ENCODE results near the gene ACTR10. TPM values are rescaled to one million over a fixed set of nuclear protein-coding genes. Genes with fewer than 3 reads are reported as not detected.

The ACTR10 gene
- total RNA-seq, 1 experiment from 2014 or later, result 39.6 TPM

- ATAC-seq, result no peak
- Histone ChIP-seq H3K4me1 (ENCODE audit: control insufficient read depth in 1 of 2, insufficient read depth in 2 of 2, low read length in 2 of 2) (no peaks in the 10 kb centered on the region), H3K9ac (ENCODE audit: low read length) (no peak overlapping the region), H3K27me3 (ENCODE audit: insufficient read depth, low read length) (no peaks in the 10 kb centered on the region), H3K27ac (ENCODE audit: low read depth, low read length) (no peak overlapping the region), H4K20me1 (ENCODE audit: insufficient read depth) (no peaks in the 10 kb centered on the region), H3K36me3 (ENCODE audit: control insufficient read depth in 1 of 2, insufficient read depth in 2 of 2, low read length in 2 of 2) (no peaks in the 10 kb centered on the region), H3K9me3 (ENCODE audit: control insufficient read depth in 1 of 2, insufficient read depth in 1 of 2, low read depth in 1 of 2, low read length in 2 of 2) (no peaks in the 10 kb centered on the region), H2AFZ (ENCODE audit: low read depth, low read length, poor library complexity, severe bottlenecking) (no peak overlapping the region), H3K4me3 (replicated peaks in 1 of 2; ENCODE audit: low read depth in 1 of 2, low read length in 2 of 2) (no peak overlapping the region), H3K4me2 (ENCODE audit: low read length) (no peak overlapping the region), H3K79me2 (ENCODE audit: insufficient read depth, low read length) (no peaks in the 10 kb centered on the region), H3K9me2 (ENCODE audit: insufficient read depth) (no peaks in the 10 kb centered on the region)
- RAD21 ChIA-PET (ENCODE audit: low non-redundant PET in 1 of 2, low total read pairs in 2 of 2, uncharacterized antibody in 2 of 2, unreplicated experiment in 2 of 2), result no interaction called here
- no peak for DNase-seq (ENCODE audit: low read depth, low spot score)
- CTCF ChIA-PET, result no interaction called here
- intact Hi-C loops (cut with micrococcal nuclease), result no loop called here
- no TSS peak for BruUV-seq (replicated peaks)
- TF ChIP-seq SP1 (IDR thresholded peaks at IDR 0.05; ENCODE audit: low read depth) (no peak), POLR2A (IDR thresholded peaks at IDR 0.05; ENCODE audit: borderline replicate concordance, extremely low read depth, insufficient read depth, insufficient read length) (no peak), SIN3A (IDR thresholded peaks at IDR 0.05; ENCODE audit: low read depth) (no peak), EZH2phosphoT487 (IDR thresholded peaks at IDR 0.05; ENCODE audit: borderline replicate concordance) (no peak), SRF (IDR thresholded peaks at IDR 0.05; ENCODE audit: low read depth) (no peak), EZH2 (IDR thresholded peaks at IDR 0.05) (no peak), YY1 (IDR thresholded peaks at IDR 0.05; ENCODE audit: extremely low read depth, insufficient replicate concordance, low read depth, low read length) (no peak), EGR1 (IDR thresholded peaks at IDR 0.05; ENCODE audit: low read depth) (no peak)
- TF ChIP-seq, protein P1, sequence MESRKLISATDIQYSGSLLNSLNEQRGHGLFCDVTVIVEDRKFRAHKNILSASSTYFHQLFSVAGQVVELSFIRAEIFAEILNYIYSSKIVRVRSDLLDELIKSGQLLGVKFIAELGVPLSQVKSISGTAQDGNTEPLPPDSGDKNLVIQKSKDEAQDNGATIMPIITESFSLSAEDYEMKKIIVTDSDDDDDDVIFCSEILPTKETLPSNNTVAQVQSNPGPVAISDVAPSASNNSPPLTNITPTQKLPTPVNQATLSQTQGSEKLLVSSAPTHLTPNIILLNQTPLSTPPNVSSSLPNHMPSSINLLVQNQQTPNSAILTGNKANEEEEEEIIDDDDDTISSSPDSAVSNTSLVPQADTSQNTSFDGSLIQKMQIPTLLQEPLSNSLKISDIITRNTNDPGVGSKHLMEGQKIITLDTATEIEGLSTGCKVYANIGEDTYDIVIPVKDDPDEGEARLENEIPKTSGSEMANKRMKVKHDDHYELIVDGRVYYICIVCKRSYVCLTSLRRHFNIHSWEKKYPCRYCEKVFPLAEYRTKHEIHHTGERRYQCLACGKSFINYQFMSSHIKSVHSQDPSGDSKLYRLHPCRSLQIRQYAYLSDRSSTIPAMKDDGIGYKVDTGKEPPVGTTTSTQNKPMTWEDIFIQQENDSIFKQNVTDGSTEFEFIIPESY (IDR thresholded peaks at IDR 0.05; ENCODE audit: extremely low read depth, insufficient replicate concordance, low read length), result no peak
- POLR2A ChIA-PET, result no interaction called here
These were observed 6.4 kb upstream of the ACTR10 start for GRCh38 chr14:58193542-58193941.

DNA sequence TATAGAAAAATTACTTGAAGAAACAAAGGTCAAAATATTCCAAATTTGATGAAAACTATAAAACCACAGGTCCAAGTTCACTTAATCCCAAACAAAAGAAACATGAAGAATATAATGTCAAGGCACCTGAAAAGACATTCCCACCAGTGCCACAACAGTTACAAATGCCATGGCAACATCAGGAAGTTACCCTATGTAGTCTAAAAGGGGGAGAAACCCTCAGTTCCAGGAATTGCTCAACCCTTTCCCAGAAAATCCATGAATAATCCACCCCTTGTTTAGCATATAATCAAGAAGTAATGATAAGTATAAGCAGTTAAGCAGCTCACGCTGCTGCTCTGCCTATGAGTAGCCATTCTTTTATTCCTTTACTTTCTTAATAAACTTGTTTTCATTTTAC, 3.8 kb upstream of the ACTR10 start:
- Histone ChIP-seq H3K27ac (ENCODE audit: low read depth, low read length) (no peak overlapping the region), H3K27me3 (ENCODE audit: insufficient read depth, low read length) (no peaks in the 10 kb centered on the region), H3K4me1 (ENCODE audit: control insufficient read depth in 1 of 2, insufficient read depth in 2 of 2, low read length in 2 of 2) (peaks cover 5 to 13% of the 10 kb centered on the region in 2 experiments; a peak in 3 of 4 replicates), H3K79me2 (ENCODE audit: insufficient read depth, low read length) (peaks cover 12% of the 10 kb centered on the region), H3K4me3 (replicated peaks in 1 of 2; ENCODE audit: low read depth in 1 of 2, low read length in 2 of 2) (no peak overlapping the region), H4K20me1 (ENCODE audit: insufficient read depth) (no peaks in the 10 kb centered on the region), H2AFZ (ENCODE audit: low read depth, low read length, poor library complexity, severe bottlenecking) (no peak overlapping the region), H3K9me3 (ENCODE audit: control insufficient read depth in 1 of 2, insufficient read depth in 1 of 2, low read depth in 1 of 2, low read length in 2 of 2) (no peaks in the 10 kb centered on the region), H3K36me3 (ENCODE audit: control insufficient read depth in 1 of 2, insufficient read depth in 2 of 2, low read length in 2 of 2) (peaks cover 0 to 3% of the 10 kb centered on the region in 2 experiments; a peak in 1 of 4 replicates), H3K9ac (ENCODE audit: low read length) (no peak overlapping the region), H3K9me2 (ENCODE audit: insufficient read depth) (no peaks in the 10 kb centered on the region), H3K4me2 (ENCODE audit: low read length) (no peak overlapping the region)
- DNase-seq (ENCODE audit: low read depth, low spot score) (no peak), ATAC-seq (no peak)
- BruUV-seq (replicated peaks), result no TSS peak
- ChIA-PET RAD21 (ENCODE audit: low non-redundant PET in 1 of 2, low total read pairs in 2 of 2, uncharacterized antibody in 2 of 2, unreplicated experiment in 2 of 2) (no interaction called here), CTCF (no interaction called here), POLR2A (no interaction called here)
- intact Hi-C loops (cut with micrococcal nuclease), result no loop called here
- TF ChIP-seq POLR2AphosphoS5 (IDR thresholded peaks at IDR 0.05; ENCODE audit: low read depth, low read length), result no peak
- TF ChIP-seq CEBPB (IDR thresholded peaks at IDR 0.05; ENCODE audit: low read depth), result no peak
- no peak for TF ChIP-seq REST (IDR thresholded peaks at IDR 0.05; ENCODE audit: low read depth)
- TF ChIP-seq, protein P2, sequence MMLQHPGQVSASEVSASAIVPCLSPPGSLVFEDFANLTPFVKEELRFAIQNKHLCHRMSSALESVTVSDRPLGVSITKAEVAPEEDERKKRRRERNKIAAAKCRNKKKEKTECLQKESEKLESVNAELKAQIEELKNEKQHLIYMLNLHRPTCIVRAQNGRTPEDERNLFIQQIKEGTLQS (IDR thresholded peaks at IDR 0.05), result no peak
- no peak for TF ChIP-seq FOSL1 (IDR thresholded peaks at IDR 0.05; ENCODE audit: low read depth)
- TF ChIP-seq POLR2A (IDR thresholded peaks at IDR 0.05; ENCODE audit: borderline replicate concordance, extremely low read depth, insufficient read depth, insufficient read length), result no peak
- TF ChIP-seq ZFX (IDR thresholded peaks at IDR 0.05), result no peak
- TF ChIP-seq YY1 (IDR thresholded peaks at IDR 0.05; ENCODE audit: extremely low read depth, insufficient replicate concordance, low read depth, low read length), result no peak
- TF ChIP-seq SIN3A (IDR thresholded peaks at IDR 0.05; ENCODE audit: low read depth), result no peak
- TF ChIP-seq MAX (IDR thresholded peaks at IDR 0.05), result no peak
